Prostate gland (tissue), 2 donors: ENCODE measurements around the gene CCDC169. TPM values are rescaled to one million over a fixed set of nuclear protein-coding genes. Genes with fewer than 3 reads are reported as not detected.

Experiments used
- DNase-seq: peaks from one replicate; pipeline ENCODE4 v3.0.0-alpha.2; 2019; ENCODE audit warnings: low spot score
- H3K27ac ChIP-seq, 2 donors: fragments of 200-600 bp; sonication (generic); 2 replicates each; pipeline ENCODE4 v1.5.1; 2017 to 2019
- H3K27me3 ChIP-seq: fragments of 200-600 bp; sonication (generic); replicated peaks from 2 replicates; pipeline ENCODE4 v1.5.1; 2019; ENCODE audit not compliant: insufficient read depth
- H3K36me3 ChIP-seq, 2 donors: fragments of 200-600 bp; sonication (generic); 1 replicate in 1 of 2; 2 replicates in 1 of 2; pipeline versions ENCODE4 v1.5.1 to v1.8.1; 2017 to 2019
- H3K4me1 ChIP-seq: fragments of 200-600 bp; sonication (generic); replicated peaks from 2 replicates; pipeline ENCODE4 v1.5.1; 2019
- H3K4me3 ChIP-seq, 2 donors: fragments of 200-600 bp; sonication (generic); 2 replicates each; pipeline ENCODE4 v1.5.1; 2017 to 2019
- H3K9me3 ChIP-seq: fragments of 200-600 bp; sonication (generic); 2 replicates; pipeline ENCODE4 v1.5.1; 2017
- CTCF ChIP-seq, 4 experiments: fragments of 200-600 bp in 2 of 4; fragments of 450-650 bp in 2 of 4; sonication (generic) in 2 of 4; IDR thresholded peaks; 1 replicate in 3 of 4; 2 replicates in 1 of 4; pipeline ENCODE4 v1.5.1; 2016 to 2019; ENCODE audit warnings: antibody characterized with exemption in 4 of 4, mild to moderate bottlenecking in 2 of 4, moderate library complexity in 2 of 4
- POLR2A ChIP-seq: fragments of 450-650 bp; IDR thresholded peaks from one replicate; pipeline ENCODE4 v1.6.1; 2016; ENCODE audit warnings: antibody characterized with exemption, mild to moderate bottlenecking
- POLR2AphosphoS5 ChIP-seq: sonication (generic); formaldehyde crosslinking; IDR thresholded peaks from one replicate; pipeline ENCODE4 v1.6.1; 2017; ENCODE audit warnings: antibody characterized with exemption
- WGBS: methylation state at CpG from one replicate; pipeline ENCODE4 v1.1.5; 2018; 5-methylcytosine and 5-hydroxymethylcytosine counted together
- intact Hi-C: fragments of 100-400 bp; cut with DNase I; formaldehyde crosslinking; loops from one replicate; pipeline ENCODE4 v1.14.2; 2022
- total RNA-seq, 2 donors: library from RNA; depleted of rRNA; stranded (reverse); fragments of >200 nt; gene quantifications; one replicate each; pipeline ENCODE4 v1.1.0, GENCODE V29; 2016

The CCDC169 gene
- total RNA-seq, 2 donors from 2014 or later = 4.1 to 4.3 TPM

- Histone ChIP-seq H3K36me3 (no peaks in the 10 kb centered on the region), H3K9me3 (no peaks in the 10 kb centered on the region), H3K27me3 (no peaks in the 10 kb centered on the region), H3K27ac (no peak overlapping the region), H3K4me3 (no peak overlapping the region), H3K4me1 (no peaks in the 10 kb centered on the region)
- no peak for DNase-seq
- TF ChIP-seq POLR2A = no peak
- TF ChIP-seq POLR2AphosphoS5 = no peak
- TF ChIP-seq CTCF (IDR thresholded peaks at IDR 0.05) = no peak
- intact Hi-C loops = no loop called here
- 81% methylated on average over 5 of the region's 5 CpGs for WGBS
These were observed 89.9 kb downstream of the CCDC169 start for GRCh38 chr13:36207672-36208071.

GRCh38 chr13:36193151-36193855 is 104.3 kb downstream of the CCDC169 start:
- H3K4me3 ChIP-seq = no peak overlapping the region
- TF ChIP-seq CTCF (IDR thresholded peaks at IDR 0.05) (no peak), POLR2AphosphoS5 (no peak), POLR2A (no peak)
- H3K27me3 ChIP-seq = no peaks in the 10 kb centered on the region
- no peaks in the 10 kb centered on the region for H3K9me3 ChIP-seq
- no peaks in the 10 kb centered on the region for H3K36me3 ChIP-seq
- no peaks in the 10 kb centered on the region for H3K4me1 ChIP-seq
- H3K27ac ChIP-seq = no peak overlapping the region
- DNase-seq = no peak
- WGBS = 52% methylated on average over 1 of the region's 1 CpG
- intact Hi-C loops = no loop called here

- H3K27ac ChIP-seq = no peak overlapping the region
- DNase-seq = no peak
- TF ChIP-seq POLR2A (no peak), POLR2AphosphoS5 (no peak), CTCF (IDR thresholded peaks at IDR 0.05) (no peak)
- H3K27me3 ChIP-seq = no peaks in the 10 kb centered on the region
- intact Hi-C loops = no loop called here
- no peak overlapping the region for H3K4me3 ChIP-seq
- no peaks in the 10 kb centered on the region for H3K36me3 ChIP-seq
- no peaks in the 10 kb centered on the region for H3K4me1 ChIP-seq
- no peaks in the 10 kb centered on the region for H3K9me3 ChIP-seq
- 88% methylated on average over 6 of the region's 6 CpGs for WGBS
These were observed 105.4 kb downstream of the CCDC169 start for GRCh38 chr13:36192166-36192565.

GRCh38 chr13:36190771-36191170 is 106.8 kb downstream of the CCDC169 start:
- no peaks in the 10 kb centered on the region for H3K9me3 ChIP-seq
- 91% methylated on average over 3 of the region's 3 CpGs for WGBS
- H3K27me3 ChIP-seq = no peaks in the 10 kb centered on the region
- no peak for TF ChIP-seq POLR2A
- TF ChIP-seq CTCF (IDR thresholded peaks at IDR 0.05) = no peak
- TF ChIP-seq POLR2AphosphoS5 = no peak
- intact Hi-C loops = no loop called here
- no peaks in the 10 kb centered on the region for H3K4me1 ChIP-seq
- H3K4me3 ChIP-seq = no peak overlapping the region
- no peak overlapping the region for H3K27ac ChIP-seq
- no peaks in the 10 kb centered on the region for H3K36me3 ChIP-seq
- no peak for DNase-seq

- no peaks in the 10 kb centered on the region for H3K4me1 ChIP-seq
- DNase-seq = no peak
- H3K4me3 ChIP-seq = no peak overlapping the region
- H3K27me3 ChIP-seq = no peaks in the 10 kb centered on the region
- TF ChIP-seq CTCF (IDR thresholded peaks at IDR 0.05) (no peak), POLR2AphosphoS5 (no peak), POLR2A (no peak)
- H3K9me3 ChIP-seq = no peaks in the 10 kb centered on the region
- H3K27ac ChIP-seq = no peak overlapping the region
- WGBS = 97% methylated on average over 1 of the region's 1 CpG
- no peaks in the 10 kb centered on the region for H3K36me3 ChIP-seq
- intact Hi-C loops = no loop called here
These were observed 109.2 kb downstream of the CCDC169 start for GRCh38 chr13:36188441-36188840.
